ENCODE measurements around the gene RBPMS2. TPM values are rescaled to one million over a fixed set of nuclear protein-coding genes. Genes with fewer than 3 reads are reported as not detected.

The RBPMS2 gene
- total and polyA plus RNA-seq, 2 of the 8 experiments (the other 6 are each of a cell fraction or from before 2014, with no cell fraction given): 55.8 to 238 TPM

GRCh38 chr15:64695561-64695992 is 79.8 kb downstream of the RBPMS2 start (continued):
- TF ChIP-seq EP300 (IDR thresholded peaks at IDR 0.05; ENCODE audit: borderline replicate concordance in 1 of 2, low read depth in 2 of 2, low read length in 2 of 2) (no peak), TAF1 (IDR thresholded peaks at IDR 0.05; ENCODE audit: low read depth, low read length) (no peak), TAF7 (optimal IDR thresholded peaks at IDR 0.05; ENCODE audit: borderline replicate concordance, low read depth, low read length) (no peak), MAFK (IDR thresholded peaks at IDR 0.05; ENCODE audit: low read depth, low read length) (no peak), FOSL1 (IDR thresholded peaks at IDR 0.05; ENCODE audit: insufficient read depth, low read depth, low read length) (no peak), EGR1 (IDR thresholded peaks at IDR 0.05; ENCODE audit: borderline replicate concordance, low read depth, low read length) (no peak)

All from H1 (cell line).